PC-3 (cell line): Measurements from ENCODE around the gene TANC1.

Source experiments
- CTCF ChIP-seq: fragments of 300-600 bp; sonication (generic); conservative IDR thresholded peaks from 2 replicates; pipeline ENCODE4 v1.5.1; 2017; ENCODE audit warnings: antibody characterized with exemption, low read depth, mild to moderate bottlenecking, low read length
- EZH2 ChIP-seq: fragments of 300-600 bp; sonication (generic); IDR thresholded peaks from one replicate; pipeline ENCODE4 v1.6.1; 2017; ENCODE audit warnings: antibody characterized with exemption, mild to moderate bottlenecking, low read length; ENCODE audit not compliant: unreplicated experiment
- EZH2phosphoT487 ChIP-seq: fragments of 300-600 bp; sonication (generic); IDR thresholded peaks from 2 replicates; pipeline ENCODE4 v1.6.1; 2018; ENCODE audit warnings: mild to moderate bottlenecking, antibody characterized with exemption, low read length, borderline replicate concordance

GRCh38 chr2:158953454-158953853 is 15.0 kb upstream of the TANC1 start:
- TF ChIP-seq CTCF (no peak), EZH2phosphoT487 (no peak), EZH2 (no peak)
